ENCODE data around the gene TBRG4.

GRCh38 chr7:45087301-45088145 lies 24.0 kb downstream of the TBRG4 start:
- TF ChIP-seq, protein P1, sequence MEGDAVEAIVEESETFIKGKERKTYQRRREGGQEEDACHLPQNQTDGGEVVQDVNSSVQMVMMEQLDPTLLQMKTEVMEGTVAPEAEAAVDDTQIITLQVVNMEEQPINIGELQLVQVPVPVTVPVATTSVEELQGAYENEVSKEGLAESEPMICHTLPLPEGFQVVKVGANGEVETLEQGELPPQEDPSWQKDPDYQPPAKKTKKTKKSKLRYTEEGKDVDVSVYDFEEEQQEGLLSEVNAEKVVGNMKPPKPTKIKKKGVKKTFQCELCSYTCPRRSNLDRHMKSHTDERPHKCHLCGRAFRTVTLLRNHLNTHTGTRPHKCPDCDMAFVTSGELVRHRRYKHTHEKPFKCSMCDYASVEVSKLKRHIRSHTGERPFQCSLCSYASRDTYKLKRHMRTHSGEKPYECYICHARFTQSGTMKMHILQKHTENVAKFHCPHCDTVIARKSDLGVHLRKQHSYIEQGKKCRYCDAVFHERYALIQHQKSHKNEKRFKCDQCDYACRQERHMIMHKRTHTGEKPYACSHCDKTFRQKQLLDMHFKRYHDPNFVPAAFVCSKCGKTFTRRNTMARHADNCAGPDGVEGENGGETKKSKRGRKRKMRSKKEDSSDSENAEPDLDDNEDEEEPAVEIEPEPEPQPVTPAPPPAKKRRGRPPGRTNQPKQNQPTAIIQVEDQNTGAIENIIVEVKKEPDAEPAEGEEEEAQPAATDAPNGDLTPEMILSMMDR (IDR thresholded peaks at IDR 0.05): no peak
- TF ChIP-seq POLR2AphosphoS5 (IDR thresholded peaks at IDR 0.05): no peak
- TF ChIP-seq POLR2A (IDR thresholded peaks at IDR 0.05): no peak
- no peak for TF ChIP-seq EP300 (IDR thresholded peaks at IDR 0.05)
